Lower leg skin (tissue), 3 donors: ENCODE results near the gene CENPU.

Experiments used
- POLR2A ChIP-seq, 2 donors: fragments of 450-650 bp; IDR thresholded peaks; one replicate each; pipeline ENCODE4 v1.6.1; 2016 to 2017; ENCODE audit warnings: antibody characterized with exemption in 2 of 2, mild to moderate bottlenecking in 1 of 2, moderate library complexity in 1 of 2
- TF ChIP-seq, protein P1 (sequence below), 3 donors: fragments of 450-650 bp; IDR thresholded peaks; one replicate each; pipeline ENCODE4 v1.5.1; 2016; ENCODE audit warnings: antibody characterized with exemption in 3 of 3, mild to moderate bottlenecking in 3 of 3, moderate library complexity in 2 of 3

DNA sequence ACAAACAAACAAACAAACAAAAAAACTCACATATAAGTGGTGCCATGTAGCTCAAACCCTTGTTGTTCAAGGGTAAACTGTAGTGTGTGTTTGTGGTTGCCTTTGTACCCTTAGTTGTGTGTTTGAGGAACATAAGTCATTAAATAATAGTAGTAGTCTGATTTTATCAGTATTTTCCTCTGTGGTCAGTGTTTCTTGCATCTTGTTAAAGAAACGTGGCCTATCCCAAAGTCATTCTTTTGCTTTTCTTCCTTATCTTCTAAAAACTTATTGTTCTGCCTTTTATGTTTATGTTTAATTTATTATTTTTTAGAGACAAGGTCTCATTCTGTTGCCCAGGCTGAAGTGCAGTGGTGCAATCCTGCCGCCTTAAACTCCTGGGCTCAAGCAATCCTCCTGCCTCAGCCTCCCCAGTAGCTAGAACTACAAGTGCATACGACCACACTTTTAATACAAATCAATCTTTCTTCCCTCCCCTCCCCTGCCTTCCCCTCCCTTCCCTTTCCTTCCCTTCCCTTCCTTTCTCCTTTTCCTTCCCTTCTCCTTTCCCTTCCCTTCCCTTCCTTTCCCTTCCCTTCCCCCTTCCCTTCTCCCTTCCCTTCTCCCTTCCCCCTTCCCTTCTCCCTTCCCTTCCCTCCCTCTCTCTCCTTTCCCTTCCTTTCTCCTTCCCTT lies 57.9 kb downstream of the CENPU start:
- TF ChIP-seq, protein P1, sequence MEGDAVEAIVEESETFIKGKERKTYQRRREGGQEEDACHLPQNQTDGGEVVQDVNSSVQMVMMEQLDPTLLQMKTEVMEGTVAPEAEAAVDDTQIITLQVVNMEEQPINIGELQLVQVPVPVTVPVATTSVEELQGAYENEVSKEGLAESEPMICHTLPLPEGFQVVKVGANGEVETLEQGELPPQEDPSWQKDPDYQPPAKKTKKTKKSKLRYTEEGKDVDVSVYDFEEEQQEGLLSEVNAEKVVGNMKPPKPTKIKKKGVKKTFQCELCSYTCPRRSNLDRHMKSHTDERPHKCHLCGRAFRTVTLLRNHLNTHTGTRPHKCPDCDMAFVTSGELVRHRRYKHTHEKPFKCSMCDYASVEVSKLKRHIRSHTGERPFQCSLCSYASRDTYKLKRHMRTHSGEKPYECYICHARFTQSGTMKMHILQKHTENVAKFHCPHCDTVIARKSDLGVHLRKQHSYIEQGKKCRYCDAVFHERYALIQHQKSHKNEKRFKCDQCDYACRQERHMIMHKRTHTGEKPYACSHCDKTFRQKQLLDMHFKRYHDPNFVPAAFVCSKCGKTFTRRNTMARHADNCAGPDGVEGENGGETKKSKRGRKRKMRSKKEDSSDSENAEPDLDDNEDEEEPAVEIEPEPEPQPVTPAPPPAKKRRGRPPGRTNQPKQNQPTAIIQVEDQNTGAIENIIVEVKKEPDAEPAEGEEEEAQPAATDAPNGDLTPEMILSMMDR (IDR thresholded peaks at IDR 0.05) = no peak
- TF ChIP-seq POLR2A (IDR thresholded peaks at IDR 0.05) = no peak
